ENCODE data around the gene LRRC27.

The LRRC27 gene

DNA sequence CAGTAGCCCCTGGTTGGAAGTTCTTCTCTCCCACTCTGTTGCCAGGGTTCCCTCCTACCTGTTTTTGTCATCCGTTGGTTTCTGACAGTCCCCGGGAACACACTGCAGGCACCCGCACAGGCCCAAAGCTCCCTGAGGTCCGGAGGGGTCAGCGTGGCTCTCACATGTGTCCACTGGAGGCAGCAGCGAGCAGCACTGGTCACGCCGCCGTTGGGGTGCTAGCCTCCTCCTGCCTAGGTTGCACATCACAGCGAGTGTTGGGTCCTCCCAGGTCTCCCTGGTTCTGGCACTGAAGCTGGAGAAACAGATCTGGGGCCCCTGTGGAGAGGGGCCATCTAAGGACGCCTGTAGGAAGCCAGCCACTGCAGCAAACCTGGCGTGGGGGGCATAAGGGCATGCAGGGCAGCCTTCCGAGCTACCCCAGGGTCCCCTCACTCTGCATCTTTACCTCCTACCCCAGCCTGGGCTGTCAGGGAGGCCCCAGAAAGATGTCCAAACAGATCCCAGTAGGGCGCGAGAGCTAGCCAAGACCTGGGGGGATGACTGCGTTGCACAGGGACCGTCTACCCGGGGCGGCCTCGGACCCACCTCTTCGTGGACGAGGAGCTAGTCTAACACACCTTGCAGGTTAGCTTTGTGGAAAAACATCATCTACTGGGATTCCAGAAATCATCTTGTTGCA lies 28.9 kb downstream of the LRRC27 start:
- DNase-seq, result no peak

DNA sequence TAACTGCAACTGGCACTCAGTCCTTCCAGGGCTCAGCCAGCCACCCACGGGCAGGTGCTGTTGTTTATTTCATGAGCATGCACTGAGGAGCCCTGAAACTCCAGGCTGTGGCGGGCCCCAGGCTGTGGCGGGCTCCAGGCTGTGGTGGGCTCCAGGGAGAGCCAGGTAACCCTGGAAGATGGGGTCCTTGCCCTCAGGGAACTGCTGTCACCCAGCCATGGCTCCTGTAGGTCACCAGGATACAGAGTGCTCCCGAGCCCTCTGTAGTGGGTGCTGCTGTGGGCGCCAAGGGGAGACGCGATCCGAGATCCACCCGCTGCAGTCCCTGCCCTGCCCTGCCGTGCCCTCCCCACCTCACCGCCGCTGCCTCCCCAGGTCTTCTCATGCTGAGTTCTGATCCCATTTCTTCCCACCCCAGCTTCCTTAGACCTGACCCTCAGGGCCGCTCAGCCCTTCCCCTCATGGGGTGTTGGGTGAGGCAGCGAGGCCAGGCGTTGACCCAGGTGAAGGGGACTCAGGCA lies 29.6 kb downstream of the LRRC27 start:
- DNase-seq, result no peak

DNA sequence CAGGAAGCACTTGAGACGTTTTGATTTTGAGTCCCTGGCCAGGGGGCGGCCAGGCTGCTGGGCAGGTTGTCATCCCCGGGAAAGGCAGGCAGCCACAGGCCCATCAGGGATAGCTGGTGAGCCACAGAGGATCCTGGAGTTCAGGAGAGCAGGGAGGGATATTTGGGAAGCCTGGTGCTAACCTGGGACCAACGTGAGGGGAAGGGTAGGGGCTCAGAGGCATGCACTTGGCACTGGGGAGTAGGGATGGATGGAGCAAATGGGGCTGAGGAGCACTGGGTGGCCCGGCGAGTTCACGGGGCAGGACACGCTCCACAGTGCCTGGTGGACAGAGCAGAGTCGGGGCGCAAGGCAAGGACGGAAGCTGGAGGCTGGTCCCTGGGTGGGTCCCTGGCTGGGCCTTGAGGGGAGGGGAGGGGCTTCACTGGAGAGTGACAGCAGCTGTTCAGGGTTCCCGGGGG lies 30.2 kb downstream of the LRRC27 start:
- DNase-seq, result no peak

DNA sequence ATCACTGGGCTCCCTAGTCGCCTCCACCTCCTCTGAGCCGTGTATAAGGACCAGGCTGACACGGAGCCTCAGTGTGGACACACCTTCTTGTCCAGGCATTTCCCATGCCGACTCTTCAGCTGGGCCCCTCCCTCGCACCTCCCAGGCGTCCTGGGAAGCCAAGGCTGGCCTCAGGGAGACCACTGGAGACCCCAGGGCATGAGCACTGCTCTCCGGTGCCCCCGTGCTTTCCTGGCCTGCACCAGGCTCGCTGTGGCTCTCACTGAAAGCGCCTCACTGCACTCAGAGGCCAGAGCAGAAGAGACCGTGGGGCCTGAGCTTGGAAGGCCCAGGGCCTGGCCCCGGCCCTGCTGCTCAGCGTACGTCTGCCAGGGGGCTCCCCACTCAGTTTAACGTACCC lies 31.4 kb downstream of the LRRC27 start:
- DNase-seq, result no peak

DNA sequence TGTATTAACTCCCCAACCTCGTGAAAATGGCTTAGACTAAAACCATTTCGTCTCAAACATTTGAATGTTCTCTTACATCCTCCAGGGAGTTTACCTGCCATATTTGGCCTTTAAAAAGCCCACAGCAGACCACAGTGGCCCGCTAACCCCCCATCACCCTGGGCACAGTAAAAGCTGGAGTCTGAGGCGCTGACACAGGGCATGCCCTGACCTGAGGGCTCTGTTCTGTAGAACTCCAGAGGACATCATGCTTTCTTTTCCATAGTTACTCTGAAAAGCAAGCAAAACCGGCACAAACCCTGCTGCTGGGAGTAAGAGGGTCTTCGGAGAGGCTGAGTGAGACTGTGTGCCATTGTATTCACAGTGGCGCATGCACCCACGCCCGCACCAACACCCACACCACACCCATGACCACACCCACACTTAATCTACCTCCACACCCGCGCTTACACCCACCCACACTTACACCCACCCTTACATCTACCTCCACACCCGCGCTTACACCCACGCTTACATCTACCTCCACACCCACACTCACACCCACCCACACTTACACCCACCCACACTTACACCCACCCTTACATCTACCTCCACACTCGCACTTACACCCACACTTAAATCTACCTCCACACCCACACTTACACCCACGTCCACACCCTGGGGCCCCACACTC lies 32.1 kb downstream of the LRRC27 start:
- no peak for DNase-seq

DNA sequence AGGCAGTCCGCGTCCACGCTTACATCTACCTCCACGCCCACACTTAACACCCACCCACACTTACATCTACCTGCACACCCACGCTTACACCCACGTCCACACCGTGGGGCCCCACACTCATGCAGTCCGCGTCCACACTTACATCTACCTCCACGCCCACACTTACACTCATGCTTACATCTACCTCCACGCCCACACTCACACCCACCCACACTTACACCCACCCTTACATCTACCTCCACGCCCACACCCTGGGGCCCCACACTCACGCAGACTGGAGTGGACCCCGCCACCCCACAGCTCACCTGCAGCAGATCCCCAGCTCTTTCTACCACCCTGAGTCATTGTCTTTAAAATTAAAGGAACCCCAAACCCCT lies 32.6 kb downstream of the LRRC27 start:
- no peak for DNase-seq

DNA sequence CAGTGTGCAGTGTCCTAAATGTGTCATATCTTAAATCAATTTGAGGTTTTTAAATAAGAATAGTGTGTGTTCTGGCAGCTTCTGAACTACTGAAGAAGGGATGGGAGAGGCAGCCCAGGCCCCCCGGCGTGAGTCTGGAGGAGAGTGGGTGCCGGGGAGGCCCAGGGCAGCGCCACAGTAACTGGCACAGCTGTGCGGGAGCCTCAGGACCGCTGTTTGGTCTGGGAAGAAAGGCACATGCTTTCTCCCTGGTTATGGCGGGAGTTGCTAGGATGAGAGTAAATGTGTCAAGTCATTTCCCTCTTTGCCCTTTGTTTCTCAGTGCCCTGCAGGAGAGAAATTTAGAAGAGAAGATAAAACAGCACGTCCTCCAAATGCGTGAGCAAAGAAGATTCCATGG lies 33.1 kb downstream of the LRRC27 start:
- no peak for DNase-seq

DNA sequence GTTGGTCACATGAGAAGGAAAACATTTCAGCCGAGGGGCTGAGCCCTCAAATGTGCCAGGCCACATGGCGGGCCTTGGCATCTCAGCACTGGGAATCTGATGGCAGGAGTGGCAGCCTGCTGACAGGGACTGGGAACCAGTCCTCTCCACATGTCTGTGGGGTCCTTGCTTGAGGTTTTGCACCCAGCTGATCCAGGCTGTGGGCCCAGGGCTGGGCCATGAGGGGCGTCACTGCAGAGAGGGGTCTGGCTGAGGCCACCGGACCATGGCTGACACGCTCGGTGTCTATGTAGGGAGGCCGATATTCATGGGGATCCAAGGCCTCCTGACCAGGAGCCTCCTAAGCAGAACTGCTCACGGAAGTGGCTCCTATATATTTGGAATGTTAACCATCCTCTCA lies 34.0 kb downstream of the LRRC27 start:
- DNase-seq, result no peak

DNA sequence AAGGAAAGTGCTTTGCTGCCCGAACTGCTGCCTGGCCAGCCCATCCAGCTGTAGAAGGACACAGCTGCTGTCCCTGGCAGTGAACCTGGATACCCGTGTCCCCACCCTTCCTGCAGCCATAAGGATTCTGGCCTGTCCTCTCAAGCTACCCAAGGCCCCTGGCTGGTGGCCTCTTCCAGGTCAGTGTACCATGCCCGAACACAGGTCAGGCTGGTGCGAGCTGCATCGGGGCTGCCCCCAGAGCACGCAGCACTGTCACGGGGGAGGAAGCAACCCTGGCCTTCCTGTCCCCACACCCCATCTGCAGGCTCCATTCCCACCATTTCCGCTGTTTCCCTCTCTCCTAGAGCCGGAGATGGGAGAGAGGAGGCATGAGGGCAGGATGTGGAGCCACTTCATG lies 34.5 kb downstream of the LRRC27 start:
- no peak for DNase-seq

DNA sequence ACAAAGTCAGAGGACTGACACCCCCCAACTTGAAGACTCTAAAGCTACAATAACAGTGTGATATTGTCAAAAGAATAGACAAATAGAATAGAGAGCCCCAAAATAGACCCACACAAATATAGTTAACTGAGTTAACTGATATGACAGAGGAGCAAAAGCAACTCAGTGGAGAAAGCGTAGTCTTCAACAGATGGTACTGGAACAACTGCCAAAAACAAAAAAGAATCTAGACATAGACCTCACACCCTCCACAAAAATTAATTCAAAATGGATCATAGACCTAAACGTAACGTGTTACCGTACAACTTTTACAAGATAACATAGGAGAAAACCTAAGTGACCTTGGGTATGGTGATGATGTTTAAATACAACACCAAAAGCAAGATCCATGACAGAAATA lies 36.4 kb downstream of the LRRC27 start:
- DNase-seq, result no peak

DNA sequence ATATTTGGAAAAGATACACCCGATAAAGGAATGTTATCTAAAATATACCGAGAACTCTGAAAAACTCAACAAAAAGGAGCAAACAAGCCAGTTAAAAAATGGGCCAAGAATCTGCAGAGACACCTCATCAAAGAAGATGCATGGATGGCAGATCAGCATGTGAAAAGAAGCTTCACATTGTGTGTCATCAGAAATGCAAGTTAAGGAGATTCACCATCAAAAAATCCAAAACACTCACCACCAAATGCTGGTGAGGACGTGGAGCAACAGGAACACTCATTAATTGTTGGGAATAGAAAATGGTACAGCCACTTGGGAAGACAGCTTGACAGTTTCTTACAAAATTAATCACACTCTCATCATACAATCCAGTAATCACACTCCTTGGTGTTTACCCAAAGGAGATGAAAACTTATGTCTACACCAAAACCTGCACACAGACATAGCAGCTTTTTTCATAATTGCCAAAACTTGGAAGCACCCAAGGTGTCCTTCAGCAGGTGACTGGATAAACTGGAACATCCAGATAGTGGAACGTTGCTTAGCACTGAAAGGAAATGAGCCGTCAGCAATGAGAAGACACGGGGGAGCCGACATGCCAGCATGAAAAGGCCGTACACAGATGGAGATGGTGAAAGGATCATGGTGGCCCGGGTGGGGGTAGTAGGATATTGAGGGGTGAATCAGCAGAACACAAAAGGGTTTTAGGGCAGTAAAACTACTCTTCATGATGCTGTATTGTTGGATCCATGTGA lies 37.1 kb downstream of the LRRC27 start:
- no peak for DNase-seq

DNA sequence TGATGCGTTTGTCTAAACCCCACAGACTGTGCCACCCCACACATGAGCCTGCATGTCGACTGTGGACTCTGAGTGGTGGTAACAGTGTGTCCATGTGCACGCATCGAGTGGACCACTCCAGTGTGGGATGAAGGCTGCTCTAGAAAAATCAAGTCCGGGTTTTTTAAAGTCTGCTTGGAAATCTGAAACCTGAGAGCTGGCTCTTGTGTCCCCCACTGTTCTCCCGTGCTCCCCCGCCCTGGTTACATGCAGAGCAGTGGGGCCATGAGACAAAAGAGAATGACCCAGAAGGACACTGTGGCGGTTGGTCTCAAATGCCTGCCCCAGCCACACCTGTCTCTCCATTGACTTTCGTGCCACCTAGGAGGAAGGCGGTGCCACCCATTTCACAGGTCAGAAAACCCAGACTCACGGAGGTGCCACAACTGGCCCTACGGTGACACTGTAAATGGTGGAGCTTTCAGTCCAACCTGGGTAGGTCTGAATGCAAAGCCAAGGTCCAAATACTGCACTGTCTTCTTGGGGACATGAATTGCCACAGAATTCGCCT lies 37.7 kb downstream of the LRRC27 start:
- DNase-seq, result no peak

DNA sequence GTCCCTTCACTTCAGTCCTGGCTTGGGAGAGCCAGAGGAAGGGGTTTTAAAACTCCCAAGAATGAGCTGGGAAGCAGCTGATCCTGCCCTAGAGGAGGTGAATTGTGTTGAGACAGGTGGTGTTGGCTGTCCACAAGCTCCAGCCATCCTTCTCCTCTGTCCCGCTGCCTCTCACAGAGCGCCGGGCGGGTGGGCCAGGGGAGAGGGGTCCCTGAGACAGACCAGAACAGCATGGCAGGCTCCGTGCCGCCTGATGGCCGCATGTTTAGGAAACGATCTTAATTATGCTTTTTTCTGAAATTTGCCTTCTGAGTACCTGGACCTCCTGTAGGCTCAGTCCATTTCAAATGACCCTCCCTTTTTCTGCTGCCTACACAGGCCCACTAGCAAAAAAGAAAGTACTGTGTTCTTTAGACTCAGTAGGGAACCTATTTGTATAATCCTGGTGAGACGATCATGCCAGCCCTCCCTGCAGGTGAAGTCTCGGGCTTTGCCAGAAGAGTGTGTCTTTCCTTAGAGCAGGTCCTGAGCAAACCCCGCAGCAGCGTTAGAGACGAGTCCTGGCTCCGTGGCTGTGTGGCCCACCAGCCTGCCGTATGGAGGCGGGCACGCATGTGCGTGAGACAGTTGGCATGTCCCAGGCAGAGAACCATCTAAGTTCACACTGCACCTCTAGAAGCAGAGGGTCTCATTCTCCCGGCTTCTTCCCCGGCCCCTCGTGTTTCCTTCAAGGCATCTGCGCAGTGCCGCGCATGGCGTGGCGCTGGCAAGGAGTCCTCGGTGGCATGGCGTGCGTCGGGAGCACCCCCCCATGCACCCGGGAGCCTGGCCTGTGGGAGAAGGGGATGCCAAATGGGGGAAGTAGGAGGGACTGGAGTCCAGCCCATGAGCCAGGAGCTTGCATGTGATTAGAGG lies 38.7 kb downstream of the LRRC27 start:
- no peak for DNase-seq

DNA sequence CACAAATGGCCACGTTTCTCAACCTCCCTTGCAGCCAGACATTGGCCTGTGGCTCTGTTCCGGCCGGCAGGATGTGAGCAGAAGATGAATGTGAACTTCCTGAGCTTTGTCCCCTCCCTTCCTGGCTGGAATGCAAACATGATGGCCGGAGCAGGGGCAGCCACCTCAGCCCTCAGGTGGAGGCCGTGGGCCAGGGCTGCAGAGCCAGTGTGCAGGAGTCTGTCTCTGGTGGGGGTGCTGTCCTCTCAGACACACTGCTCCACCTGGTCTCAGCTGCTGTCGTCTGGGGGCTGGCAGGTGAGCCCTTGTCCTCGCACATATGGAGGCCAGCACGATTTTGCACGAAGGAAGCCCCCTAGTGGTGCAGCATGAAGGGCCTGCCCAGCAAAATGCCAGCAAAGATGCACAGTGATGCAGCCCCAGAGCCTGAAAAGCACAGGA lies 39.7 kb downstream of the LRRC27 start:
- no peak for DNase-seq

DNA sequence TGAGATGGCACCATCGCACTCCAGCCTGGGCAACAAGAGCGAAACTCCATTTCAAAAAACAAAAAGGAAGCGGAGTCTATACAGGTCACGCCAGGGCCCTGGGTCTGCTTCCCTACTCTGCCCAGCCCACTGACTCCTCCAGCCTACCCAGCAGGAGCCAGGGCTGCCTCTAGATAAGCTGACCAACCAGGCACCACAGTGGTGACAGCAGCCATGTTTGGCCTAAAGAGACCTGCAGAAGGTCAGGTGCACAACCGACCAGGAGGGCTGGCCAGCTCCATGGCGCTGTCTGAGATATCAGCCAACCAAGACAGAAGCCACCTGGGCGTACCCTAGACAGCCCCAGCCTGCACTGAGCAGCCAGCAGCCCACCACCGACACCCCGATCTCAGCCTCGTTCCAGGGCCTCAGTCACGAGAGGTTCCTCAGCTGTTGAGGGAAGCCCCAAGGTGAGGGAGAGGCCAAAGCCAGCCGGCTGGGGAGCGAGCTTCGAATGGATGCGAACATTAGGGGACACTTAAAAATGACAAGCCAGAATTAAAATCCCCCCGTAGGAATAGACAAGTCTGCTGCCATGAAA lies 40.6 kb downstream of the LRRC27 start:
- no peak for DNase-seq

DNA sequence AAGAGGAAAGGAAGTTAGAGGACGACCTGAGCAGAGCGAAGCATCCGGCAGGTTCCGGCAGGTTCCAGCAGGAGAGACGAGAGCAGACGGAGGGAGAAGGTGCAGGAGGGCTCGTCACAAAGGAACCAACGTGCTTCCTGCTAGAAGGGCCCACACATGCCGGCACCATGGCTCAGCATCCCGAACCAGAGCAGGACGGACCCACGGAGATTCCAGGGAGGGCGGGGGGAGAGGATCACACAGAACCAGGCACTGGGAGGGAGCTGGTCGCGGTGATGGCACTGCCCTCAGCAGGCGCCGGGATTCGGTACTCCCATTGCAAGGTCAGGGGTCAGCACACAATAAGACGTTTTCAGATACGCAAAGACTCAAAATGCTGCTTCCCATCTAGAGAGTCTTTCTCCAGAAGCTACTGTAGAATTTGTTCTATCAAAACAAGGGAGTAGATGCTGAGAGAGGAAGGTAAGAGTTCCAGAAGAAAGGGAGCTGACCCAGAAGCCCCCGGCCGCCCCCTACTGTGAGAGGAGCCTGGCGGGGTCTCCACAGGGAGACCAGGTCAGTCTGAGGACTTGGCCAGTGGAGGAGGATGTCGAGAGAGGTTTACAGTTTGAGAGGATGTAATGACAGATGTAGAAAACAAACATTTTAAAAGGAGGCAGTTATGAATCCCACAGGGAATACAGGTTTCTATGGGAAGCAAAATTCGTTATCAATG lies 41.4 kb downstream of the LRRC27 start:
- DNase-seq, result no peak

DNA sequence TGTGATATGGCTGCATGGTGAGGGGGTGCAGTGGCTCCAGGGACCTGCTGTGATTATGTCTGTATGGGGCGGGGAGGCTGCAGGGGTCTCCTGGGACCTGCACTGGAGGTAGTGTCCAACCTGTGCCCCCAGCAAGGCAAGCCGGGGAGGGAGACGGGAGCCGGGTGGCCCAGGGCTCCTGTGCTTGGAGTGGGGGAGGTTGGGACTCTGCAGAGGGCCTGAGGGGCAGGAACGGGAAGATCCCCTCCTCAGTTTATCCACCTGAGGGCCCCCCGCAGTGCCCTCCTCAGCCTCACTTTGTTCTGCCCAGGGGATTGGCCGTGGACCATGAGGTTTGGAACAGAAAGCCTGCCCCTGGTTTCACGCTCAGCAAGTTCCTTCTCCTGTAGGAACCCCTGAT lies 42.2 kb downstream of the LRRC27 start:
- DNase-seq, result no peak

DNA sequence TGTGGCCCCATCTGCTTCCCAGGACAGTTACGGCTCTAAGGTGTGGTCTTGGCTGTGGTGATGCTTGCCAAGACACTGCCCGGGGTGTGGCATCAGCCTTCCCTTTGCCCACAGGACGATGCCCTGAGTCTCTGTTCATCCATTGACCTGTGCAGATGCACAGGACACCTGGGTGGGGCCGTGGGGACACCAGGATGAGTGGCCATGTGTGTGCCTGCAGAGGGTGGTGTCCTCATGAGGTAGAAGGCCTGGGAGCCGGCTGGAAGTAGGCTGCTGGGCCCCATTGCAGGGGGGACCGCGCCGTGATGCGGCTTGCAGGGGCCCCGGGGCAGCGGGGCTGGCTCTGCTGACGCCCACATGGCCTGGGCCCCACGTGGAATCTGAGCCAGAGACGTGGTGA lies 42.6 kb downstream of the LRRC27 start:
- no peak for DNase-seq

DNA sequence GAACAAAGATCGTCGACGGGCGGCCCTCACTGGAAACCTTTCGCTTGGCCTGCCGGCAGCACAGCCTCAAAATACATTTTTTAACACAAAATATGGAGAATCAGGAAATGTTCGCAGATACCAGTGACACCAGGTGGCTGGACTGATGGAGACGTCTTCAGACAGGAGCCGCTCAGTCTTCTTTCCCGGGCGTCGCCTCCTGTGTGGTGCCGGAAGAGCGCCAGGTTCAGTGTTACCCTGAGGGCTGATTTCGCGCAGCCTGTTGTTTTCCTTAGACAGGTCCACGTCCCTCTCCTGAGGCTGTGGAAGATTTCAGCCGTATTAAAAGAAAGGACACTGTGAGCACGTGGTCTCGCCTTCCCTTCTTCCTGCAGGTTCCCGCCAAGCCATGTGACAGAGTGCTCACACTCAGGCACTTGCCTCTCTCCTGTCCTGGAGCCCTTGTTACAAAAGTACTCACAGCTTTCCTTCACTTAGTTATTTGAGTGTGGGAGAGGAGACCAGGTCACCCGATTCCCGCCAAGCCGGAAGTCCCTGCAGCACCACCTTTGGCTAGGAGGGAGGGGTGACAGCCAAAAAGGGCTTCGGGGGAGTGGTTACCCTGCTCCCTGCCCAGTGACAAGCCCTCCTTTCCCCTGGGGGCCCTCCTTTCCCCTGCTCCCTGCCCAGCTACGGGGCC lies 43.3 kb downstream of the LRRC27 start:
- no peak for DNase-seq

DNA sequence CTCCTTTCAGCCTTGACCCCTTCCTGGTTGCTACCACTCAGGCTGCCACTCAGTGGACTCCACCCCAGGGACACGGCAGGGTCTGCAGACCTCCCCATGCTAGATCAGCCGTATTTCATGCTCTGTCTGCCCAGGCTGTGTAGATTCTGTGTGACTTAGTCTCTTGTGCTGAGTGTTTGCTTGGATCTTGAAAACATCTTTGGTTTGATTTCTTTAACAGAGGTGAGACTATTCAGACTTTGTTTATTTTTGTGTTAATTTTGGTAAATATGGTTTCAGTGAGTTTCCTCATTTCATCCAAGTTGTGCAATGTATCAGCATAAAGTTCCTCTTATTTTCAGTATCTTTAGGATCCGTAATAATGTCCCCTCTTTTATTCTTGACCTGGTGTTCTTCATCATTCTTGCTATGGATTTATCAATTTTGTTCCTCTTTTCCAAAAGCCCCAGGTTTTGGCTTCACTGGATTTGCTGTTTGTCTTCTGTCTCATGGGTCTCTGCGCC lies 43.9 kb downstream of the LRRC27 start:
- DNase-seq, result no peak

Data from NCI-H1048 (cell line).